Fibroblast of skin of right biceps (primary cell): ENCODE data around the gene ECE1.
"Not testable (repeated sequence)": the region's sequence is repeated elsewhere in the genome, so short reads cannot be mapped to it uniquely, and the experiment has no call there.

ENCODE experiments used
- DNase-seq: peaks from one replicate; pipeline ENCODE4 v3.0.0-alpha.2; 2013

ECE1 gene

DNA sequence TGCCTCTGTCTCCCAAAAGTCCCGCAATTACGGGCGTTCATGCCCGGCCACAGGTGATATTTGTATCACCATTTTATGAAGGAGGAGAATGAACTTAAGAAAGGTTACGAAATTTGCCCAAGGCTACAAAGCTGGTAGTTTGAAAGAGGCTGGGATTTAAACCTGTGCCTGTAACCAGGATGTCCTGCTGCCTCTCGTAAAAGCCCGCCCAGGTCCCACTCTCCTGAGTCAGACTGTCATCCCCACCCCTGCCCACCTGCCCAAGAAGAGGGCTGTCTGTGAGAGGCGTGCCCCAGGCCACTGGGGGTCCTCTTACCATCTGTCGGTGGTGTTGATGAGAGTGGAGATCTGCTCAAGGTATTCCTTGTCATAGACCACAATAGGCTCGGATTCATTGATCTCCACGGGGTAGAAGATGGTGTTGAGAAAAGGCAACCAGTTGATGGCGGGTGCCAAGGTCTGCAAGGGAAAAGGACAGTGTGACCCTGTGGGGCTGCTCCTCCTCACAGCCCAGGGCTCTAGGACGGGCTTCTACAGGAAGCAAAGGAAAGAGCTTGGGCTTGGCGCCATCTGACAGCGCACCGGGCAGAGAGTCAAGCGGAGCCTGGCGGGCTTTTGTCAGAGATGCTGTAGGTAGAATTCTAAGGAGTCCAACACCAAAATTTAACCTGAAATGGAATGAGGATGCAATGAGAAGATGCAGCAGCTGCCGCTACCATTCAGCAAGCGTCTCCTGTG lies 43.2 kb downstream of the ECE1 start:
- no peak for DNase-seq

- no peak for DNase-seq
Observed at GRCh38 chr1:21245688-21246229, 44.5 kb downstream of the ECE1 start.

DNA sequence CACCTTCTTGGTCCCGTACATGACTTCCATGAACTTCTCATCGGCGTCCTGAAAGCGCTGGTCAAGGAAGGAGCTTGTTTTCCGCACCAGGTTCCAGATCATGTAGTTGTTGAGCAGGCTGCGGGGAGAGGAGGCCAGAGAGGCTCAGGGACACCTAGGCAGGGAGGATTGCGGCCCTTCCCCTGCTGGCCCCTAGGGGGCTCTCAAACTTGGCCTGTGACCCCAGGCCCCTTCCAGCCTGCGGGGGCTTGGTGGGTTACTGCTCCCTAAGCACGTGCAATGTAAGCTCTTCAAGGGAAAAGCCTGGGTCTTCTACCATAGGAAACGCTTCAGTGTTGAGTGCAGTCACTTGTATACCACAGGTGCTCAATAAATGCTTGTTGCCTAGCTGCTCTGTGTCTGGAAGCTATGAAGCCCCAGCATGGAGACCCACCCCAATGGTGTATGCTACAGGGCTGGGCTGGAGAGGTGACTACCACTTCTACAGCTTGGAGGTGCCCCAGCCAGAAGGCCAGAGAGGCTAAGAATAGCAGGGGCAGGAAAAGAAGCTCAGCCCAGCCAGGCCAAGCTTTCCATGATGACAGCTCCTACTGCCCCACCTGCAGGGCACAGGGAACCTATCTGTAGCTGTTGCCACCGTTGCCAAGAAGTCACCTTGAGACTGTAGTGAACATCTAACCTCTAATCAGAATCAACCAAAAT lies 45.1 kb downstream of the ECE1 start:
- no peak for DNase-seq

DNA sequence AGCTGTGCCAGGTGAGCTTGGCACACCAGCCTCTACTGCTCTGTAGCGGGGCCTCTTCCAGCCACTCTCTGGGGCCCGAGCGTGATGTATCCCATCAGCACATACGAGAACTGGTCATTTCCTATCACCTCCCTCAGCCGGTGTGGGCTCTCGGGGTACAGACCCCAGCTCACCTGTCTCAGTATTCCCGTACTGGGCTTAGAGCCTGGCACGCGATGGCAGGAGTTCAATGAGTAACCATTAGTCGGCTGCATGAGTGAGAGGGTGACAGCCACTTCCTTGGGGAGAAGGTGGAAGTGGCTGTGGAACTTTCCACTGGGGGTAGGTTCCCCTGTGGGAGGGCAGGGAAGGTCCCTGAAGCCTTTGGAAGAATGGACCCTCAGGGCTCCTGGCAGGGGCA lies 46.1 kb downstream of the ECE1 start:
- DNase-seq, result no peak

GRCh38 chr1:21242846-21243245 lies 47.4 kb downstream of the ECE1 start:
- no peak for DNase-seq

DNA sequence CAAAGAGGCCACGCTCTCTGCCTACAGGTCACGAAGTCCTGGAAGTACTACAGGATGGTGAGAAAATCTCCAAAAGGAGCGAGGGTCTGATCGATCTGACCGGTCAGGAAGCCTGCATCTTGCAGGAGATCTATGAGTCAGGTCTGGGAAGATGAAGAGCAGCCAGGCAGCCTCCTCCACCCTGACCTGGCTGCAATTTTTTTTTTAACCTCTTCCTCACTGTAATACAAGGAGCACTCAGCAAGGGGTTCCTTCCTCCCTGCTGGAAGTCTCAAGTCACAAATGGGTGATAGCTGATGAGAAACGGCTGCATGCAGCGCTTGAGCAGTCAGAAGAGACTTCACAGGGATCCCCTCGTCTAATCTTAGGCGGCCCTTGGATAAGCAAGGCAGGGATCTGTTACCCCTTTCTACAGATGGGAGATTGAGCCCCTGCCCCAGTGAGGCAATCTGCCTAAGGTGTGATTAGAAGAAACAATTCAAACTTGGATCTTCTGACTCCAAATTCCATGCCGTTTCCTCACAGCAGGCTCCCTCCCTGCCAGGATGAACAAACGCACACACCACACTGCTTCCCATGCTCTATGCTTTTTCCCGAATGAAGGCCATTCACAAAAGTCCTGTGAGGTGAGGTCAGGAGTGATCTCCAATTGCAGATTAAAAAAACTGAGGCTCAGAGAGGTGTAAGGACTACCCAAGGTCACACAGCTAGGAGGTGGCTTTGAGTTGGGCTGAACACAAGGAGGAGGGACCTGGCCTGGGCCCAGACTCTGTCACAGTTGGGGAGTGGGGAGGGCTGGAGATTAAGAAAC lies 48.3 kb downstream of the ECE1 start:
- no peak for DNase-seq

GRCh38 chr1:21240706-21241105 lies 49.6 kb downstream of the ECE1 start:
- DNase-seq, result no peak

GRCh38 chr1:21239221-21239620 lies 51.0 kb downstream of the ECE1 start:
- DNase-seq, result no peak

DNA sequence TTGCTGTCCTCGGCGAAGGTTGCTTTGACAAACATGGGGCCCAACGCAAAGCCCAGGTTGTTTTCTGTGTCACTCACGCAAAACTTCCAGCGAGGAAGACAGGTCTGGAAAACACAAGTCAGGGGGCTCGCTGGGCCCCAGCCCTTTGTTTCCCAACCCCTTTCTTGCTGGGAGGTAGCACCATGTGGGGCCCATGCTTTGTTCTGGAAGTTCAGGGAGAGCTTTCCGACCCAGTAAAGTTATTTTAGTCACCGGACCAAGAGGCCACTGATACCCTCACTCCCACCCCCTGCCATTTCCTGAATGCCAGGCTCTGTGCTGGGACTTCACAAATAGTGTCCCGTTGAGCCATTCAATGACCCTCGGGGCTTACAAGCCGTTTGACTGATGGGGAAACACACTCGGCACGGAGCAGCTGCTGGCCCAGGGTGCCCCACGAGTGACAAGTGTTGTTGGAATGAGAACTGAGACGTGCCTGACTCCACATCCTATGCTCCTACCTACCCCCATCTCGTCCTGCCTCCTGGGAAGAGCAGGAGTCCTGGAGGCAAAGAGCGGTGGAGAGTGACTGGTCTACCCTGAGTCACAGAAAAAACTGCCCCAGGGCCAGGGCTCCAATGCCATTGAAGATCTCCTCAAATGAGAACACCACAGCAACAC lies 52.0 kb downstream of the ECE1 start:
- peak; percentile 58 for DNase-seq

GRCh38 chr1:21237446-21238088 lies 52.7 kb downstream of the ECE1 start:
- DNase-seq, result no peak

DNA sequence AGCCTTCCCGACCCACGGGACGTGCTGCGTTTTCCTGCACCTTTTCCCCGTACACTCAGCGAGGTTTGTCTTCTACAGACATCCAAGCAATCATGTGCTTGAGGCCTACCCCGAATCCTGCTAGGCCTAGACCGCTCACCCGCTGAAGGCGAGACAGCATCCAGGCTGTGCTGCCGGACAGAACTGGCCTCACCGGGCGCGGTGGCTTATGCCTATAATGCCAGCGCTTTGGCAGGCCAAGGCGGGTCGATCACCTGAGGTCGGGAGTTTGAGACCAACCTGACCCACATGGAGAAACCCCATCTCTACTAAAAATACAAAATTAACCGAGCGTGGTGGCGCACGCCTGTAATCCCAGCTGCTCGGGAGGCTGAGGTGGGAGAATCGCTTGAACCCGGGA lies 54.1 kb downstream of the ECE1 start:
- DNase-seq, result no peak

GRCh38 chr1:21234779-21235178 lies 55.5 kb downstream of the ECE1 start:
- DNase-seq, result peak; percentile 31

- no peak for DNase-seq
Observed at GRCh38 chr1:21233490-21233889, 56.8 kb downstream of the ECE1 start.

GRCh38 chr1:21232044-21232443 lies 58.2 kb downstream of the ECE1 start:
- DNase-seq, result peak; percentile 54

- peak; percentile 67 for DNase-seq
Observed at GRCh38 chr1:21229246-21230000, 60.8 kb downstream of the ECE1 start.

DNA sequence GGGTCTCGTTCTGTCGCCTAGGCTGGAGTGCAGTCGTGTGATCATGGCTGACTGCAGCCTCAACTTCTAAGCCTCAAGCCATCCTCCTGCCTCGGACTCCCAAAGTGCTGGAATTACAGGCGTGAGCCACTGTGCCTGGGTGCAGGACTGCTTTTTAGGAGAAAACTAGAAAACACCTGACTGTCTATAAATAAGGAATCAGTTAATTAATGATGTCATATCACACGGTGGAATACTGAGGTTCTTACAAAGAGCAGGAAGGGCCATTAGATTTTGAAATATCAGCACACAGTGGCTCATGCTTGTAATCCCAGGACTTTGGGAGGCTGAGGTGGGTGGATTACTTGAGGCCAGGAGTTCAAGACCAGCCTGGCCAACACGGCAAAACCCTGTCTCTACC lies 62.0 kb downstream of the ECE1 start:
- not testable (repeated sequence) for DNase-seq

DNA sequence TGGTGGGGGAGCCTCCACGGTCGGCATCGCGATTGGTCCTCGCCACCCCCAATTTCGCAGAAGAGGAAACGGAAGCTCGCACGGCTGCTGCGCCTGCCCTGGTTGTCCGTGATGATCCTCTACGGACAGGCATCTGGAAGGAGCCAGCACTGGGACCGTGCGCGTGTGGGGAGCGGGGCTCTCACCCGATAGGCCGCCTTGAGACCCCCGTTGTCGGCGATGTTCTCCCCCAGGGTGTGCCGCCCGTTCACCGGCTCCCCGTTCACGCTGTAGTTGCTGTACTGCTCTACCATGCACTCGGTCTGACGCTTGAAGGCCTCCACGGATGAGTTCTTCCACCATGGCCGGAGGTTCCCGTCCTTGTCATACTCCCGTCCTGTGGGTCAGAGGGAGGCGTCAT lies 65.2 kb downstream of the ECE1 start:
- no peak for DNase-seq

- DNase-seq, result no peak
Observed at GRCh38 chr1:21220815-21221214, 69.4 kb downstream of the ECE1 start.

- no peak for DNase-seq
Observed at GRCh38 chr1:21219674-21220073, 70.6 kb downstream of the ECE1 start.

GRCh38 chr1:21217812-21218596 lies 72.3 kb downstream of the ECE1 start:
- peak; percentile 19 for DNase-seq
